ENCODE measurements around the gene NPW.

The NPW gene

DNA sequence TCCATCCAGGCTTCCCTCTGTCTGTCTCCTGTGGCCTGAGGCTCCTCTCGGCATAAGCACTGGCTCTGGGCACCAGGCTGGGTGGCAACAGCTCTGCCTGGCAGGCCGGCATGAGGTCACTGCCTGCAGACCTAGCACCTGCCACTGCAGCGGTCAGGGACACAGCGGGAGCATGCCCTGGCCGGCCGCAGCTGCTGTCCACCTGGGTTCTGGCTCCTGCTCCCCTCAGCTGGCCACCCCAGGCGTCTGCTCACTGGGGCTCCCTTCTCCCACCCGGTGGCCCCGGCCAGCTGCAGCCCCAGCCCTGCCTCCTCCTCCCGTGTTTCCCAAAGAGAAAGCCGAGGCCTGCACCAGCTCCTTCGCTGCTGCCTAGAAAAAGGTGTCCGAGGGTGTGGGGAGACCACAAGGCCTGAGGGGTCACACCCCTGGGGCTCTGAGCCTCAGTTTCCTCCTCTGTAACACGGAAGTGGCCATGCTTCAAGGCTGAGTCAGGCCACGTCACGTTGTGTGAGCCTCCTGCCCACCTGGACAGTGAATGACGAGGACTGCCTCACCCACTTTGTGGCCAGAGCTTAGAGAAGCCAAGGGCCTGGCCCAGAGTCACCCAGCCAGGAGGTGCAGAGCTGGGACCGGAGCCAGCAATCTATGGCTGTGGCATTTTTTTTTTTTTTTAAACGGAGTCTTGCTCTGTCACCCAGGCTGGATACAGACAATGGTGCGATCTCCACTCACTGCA is 21.4 kb downstream of the NPW start:
- Histone ChIP-seq H3K9ac (ENCODE audit: low read length) (no peak overlapping the region), H3K27ac (ENCODE audit: low read length) (no peak overlapping the region), H3K4me2 (ENCODE audit: low read length) (no peak overlapping the region), H3K27me3 (ENCODE audit: low read depth, low read length) (no peaks in the 10 kb centered on the region), H3K36me3 (replicated peaks; ENCODE audit: low read depth, low read length) (no peaks in the 10 kb centered on the region), H4K20me1 (ENCODE audit: insufficient read depth, low read length) (no peaks in the 10 kb centered on the region), H2AFZ (ENCODE audit: low read depth, low read length) (no peak overlapping the region), H3K4me1 (ENCODE audit: low read length) (peaks cover 13% of the 10 kb centered on the region), H3K9me3 (ENCODE audit: insufficient read depth, low read length) (no peaks in the 10 kb centered on the region), H3K4me3 (ENCODE audit: low read length) (no peak overlapping the region), H3K79me2 (ENCODE audit: low read length) (no peaks in the 10 kb centered on the region)
- no peak for TF ChIP-seq EZH2phosphoT487 (IDR thresholded peaks at IDR 0.05; ENCODE audit: low read depth)
- TF ChIP-seq, protein P1, sequence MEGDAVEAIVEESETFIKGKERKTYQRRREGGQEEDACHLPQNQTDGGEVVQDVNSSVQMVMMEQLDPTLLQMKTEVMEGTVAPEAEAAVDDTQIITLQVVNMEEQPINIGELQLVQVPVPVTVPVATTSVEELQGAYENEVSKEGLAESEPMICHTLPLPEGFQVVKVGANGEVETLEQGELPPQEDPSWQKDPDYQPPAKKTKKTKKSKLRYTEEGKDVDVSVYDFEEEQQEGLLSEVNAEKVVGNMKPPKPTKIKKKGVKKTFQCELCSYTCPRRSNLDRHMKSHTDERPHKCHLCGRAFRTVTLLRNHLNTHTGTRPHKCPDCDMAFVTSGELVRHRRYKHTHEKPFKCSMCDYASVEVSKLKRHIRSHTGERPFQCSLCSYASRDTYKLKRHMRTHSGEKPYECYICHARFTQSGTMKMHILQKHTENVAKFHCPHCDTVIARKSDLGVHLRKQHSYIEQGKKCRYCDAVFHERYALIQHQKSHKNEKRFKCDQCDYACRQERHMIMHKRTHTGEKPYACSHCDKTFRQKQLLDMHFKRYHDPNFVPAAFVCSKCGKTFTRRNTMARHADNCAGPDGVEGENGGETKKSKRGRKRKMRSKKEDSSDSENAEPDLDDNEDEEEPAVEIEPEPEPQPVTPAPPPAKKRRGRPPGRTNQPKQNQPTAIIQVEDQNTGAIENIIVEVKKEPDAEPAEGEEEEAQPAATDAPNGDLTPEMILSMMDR (IDR thresholded peaks at IDR 0.05; ENCODE audit: low read depth, low read length), result no peak

- H3K27ac ChIP-seq (ENCODE audit: low read length), result no peak overlapping the region
- TF ChIP-seq EZH2phosphoT487 (IDR thresholded peaks at IDR 0.05; ENCODE audit: low read depth), result no peak
- TF ChIP-seq, protein P1 (IDR thresholded peaks at IDR 0.05; ENCODE audit: low read depth, low read length), result no peak
- no peaks in the 10 kb centered on the region for H3K27me3 ChIP-seq (ENCODE audit: low read depth, low read length)
- H4K20me1 ChIP-seq (ENCODE audit: insufficient read depth, low read length), result no peaks in the 10 kb centered on the region
- no peaks in the 10 kb centered on the region for H3K36me3 ChIP-seq (replicated peaks; ENCODE audit: low read depth, low read length)
- no peak overlapping the region for H2AFZ ChIP-seq (ENCODE audit: low read depth, low read length)
- no peaks in the 10 kb centered on the region for H3K9me3 ChIP-seq (ENCODE audit: insufficient read depth, low read length)
- peaks cover 17% of the 10 kb centered on the region for H3K4me1 ChIP-seq (ENCODE audit: low read length)
- no peak overlapping the region for H3K4me2 ChIP-seq (ENCODE audit: low read length)
- H3K9ac ChIP-seq (ENCODE audit: low read length), result no peak overlapping the region
- no peak overlapping the region for H3K4me3 ChIP-seq (ENCODE audit: low read length)
- H3K79me2 ChIP-seq (ENCODE audit: low read length), result peaks cover 7% of the 10 kb centered on the region
Measured at GRCh38 chr16:2042171-2042985, 22.8 kb downstream of the NPW start.

DNA sequence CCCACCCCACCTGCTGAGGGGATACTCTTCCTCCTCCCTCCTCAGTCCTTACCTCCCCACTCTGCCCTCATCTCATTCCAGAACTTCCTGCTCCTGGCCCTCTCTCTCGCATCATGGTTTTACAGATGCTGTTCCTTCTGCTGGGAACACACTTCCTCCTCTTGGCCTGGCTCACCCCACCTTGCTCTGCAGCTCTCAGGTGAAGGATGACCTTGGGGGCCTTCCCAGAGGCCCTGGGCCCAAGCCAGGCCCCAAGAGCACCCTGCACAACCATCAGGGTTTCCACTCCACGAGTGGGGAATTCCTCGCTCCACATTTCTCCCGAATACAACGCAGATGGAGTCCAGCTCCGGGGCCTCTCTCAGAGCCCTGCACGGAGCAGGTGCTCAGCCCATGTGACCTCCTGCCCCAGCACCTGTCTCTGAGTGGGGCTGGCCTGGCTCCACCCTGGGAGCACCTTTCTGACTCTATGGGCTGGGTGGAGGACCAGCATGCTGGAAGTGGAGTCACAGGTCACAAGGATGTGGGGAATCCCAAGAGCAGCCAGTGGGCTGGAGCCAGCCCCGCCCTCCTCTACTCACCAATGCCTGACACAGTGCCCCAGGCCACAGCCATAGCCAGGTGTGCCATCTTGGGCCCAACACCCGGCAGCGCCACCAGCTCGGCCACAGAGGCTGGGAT is 23.5 kb downstream of the NPW start:
- Histone ChIP-seq H3K4me2 (ENCODE audit: low read length) (no peak overlapping the region), H4K20me1 (ENCODE audit: insufficient read depth, low read length) (no peaks in the 10 kb centered on the region), H2AFZ (ENCODE audit: low read depth, low read length) (no peak overlapping the region), H3K27me3 (ENCODE audit: low read depth, low read length) (no peaks in the 10 kb centered on the region), H3K9ac (ENCODE audit: low read length) (no peak overlapping the region), H3K79me2 (ENCODE audit: low read length) (peaks cover 9% of the 10 kb centered on the region), H3K4me1 (ENCODE audit: low read length) (peaks cover 17% of the 10 kb centered on the region), H3K9me3 (ENCODE audit: insufficient read depth, low read length) (no peaks in the 10 kb centered on the region), H3K4me3 (ENCODE audit: low read length) (no peak overlapping the region), H3K27ac (ENCODE audit: low read length) (no peak overlapping the region), H3K36me3 (replicated peaks; ENCODE audit: low read depth, low read length) (no peaks in the 10 kb centered on the region)
- TF ChIP-seq, protein P1 (IDR thresholded peaks at IDR 0.05; ENCODE audit: low read depth, low read length), result no peak
- no peak for TF ChIP-seq EZH2phosphoT487 (IDR thresholded peaks at IDR 0.05; ENCODE audit: low read depth)
